Measurements from ENCODE around the gene PDK3.

Gene PDK3

DNA sequence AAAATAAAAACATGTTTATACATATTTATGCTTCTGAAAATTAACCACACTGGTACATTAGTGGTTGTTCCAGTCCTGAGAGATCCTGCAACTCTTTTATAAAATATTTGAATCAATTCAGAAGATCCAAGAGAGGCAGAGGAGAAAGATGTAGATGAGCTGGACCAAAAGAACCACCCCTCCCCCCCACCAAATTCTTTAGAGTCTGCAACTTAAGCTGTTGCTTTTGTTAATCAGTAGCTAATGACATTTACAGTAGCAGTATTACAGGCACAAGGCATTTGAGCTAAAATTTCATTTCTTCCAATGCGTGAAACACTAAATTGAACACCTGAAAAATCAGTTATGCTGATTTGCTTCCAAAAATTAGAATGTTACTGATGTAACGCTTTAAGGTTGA, 61.5 kb downstream of the PDK3 start:
- no peaks in the 10 kb centered on the region for H3K27me3 ChIP-seq (replicated peaks)
- DNase-seq: no peak
- no peaks in the 10 kb centered on the region for H3K36me3 ChIP-seq (replicated peaks)
- H3K27ac ChIP-seq: no peak overlapping the region
- in situ Hi-C loops (cut with HindIII; ENCODE audit: low pct_ligation_motif_present, low sequenced_read_pairs): no loop called here
- no peak overlapping the region for H3K4me3 ChIP-seq (ENCODE audit: low read depth, low read length)
- TF ChIP-seq CTCF (IDR thresholded peaks at IDR 0.05; ENCODE audit: low read depth, low read length, missing control alignments): no peak

DNA sequence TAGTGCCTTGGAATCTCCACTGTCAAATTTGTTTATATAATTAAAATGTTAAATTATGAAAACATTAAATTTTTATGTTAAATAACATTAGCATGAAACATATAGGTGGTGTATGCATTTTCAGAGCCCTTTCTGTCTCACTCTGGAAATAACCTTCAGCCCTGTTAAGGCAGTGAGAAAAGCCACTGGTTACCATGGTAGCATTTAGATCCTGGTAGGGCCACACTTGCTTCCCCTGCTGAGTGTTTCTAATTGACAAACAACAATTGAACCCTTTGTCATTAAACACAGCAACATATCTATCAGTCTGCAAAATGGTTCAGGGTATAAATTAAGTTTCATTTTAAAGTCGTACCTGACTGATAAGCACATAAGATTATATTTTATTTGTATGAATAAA, 63.5 kb downstream of the PDK3 start:
- TF ChIP-seq CTCF (IDR thresholded peaks at IDR 0.05; ENCODE audit: low read depth, low read length, missing control alignments): no peak

DNA sequence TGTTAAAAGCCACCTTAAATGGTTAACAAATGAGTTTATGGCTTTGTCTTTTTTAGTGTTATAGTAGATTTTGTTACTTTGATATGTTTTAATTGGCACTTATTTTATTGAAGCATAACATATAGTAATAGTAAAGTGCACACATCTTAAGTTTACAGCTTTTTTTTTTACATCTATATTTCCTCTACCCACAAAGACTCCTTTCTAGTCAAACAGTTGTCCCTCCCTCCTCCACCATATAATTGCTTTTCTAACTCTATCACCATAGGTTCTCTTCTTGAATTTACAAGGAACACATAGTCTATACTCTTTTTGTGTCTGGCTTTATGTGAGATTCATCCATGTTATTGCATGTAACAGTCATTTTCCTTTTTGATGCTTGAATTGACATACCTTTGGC, 71.5 kb downstream of the PDK3 start:
- in situ Hi-C loops (cut with HindIII; ENCODE audit: low pct_ligation_motif_present, low sequenced_read_pairs): no loop called here
- TF ChIP-seq CTCF (IDR thresholded peaks at IDR 0.05; ENCODE audit: low read depth, low read length, missing control alignments): no peak
- no peak for DNase-seq
- no peak overlapping the region for H3K27ac ChIP-seq
- no peak overlapping the region for H3K4me3 ChIP-seq (ENCODE audit: low read depth, low read length)
- no peaks in the 10 kb centered on the region for H3K27me3 ChIP-seq (replicated peaks)
- no peaks in the 10 kb centered on the region for H3K36me3 ChIP-seq (replicated peaks)

More for the DNA sequence above, 63.5 kb downstream of the PDK3 start:
- no peak for DNase-seq
- Histone ChIP-seq H3K4me3 (ENCODE audit: low read depth, low read length) (no peak overlapping the region), H3K27me3 (replicated peaks) (no peaks in the 10 kb centered on the region), H3K27ac (no peak overlapping the region), H3K36me3 (replicated peaks) (no peaks in the 10 kb centered on the region)
- in situ Hi-C loops (cut with HindIII; ENCODE audit: low pct_ligation_motif_present, low sequenced_read_pairs): no loop called here

DNA sequence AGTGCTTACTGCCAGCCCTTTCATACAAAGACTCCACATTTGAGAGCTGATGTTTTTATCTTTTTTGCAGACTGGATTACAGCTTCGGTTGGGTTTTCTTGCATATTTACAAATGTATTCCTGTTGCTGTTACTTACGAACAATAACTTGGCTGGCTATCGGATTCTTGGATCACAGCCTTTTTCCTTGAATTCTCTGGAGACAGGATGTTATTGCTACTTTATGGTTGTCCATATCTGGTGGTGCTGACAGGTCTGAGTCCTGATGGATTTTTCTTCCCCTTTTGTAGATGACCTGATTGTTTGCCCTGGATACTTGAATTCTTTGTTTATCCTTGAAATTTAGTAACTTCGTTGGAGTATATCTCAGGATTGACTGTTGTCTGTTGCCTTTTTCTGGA, 77.7 kb downstream of the PDK3 start:
- TF ChIP-seq CTCF (IDR thresholded peaks at IDR 0.05; ENCODE audit: low read depth, low read length, missing control alignments): no peak
- in situ Hi-C loops (cut with HindIII; ENCODE audit: low pct_ligation_motif_present, low sequenced_read_pairs): no loop called here
- no peak for DNase-seq

GRCh38 chrX:24547961-24548360, 82.9 kb downstream of the PDK3 start:
- Histone ChIP-seq H3K27me3 (replicated peaks) (no peaks in the 10 kb centered on the region), H3K36me3 (replicated peaks) (no peaks in the 10 kb centered on the region), H3K27ac (no peak overlapping the region), H3K4me3 (ENCODE audit: low read depth, low read length) (no peak overlapping the region)
- TF ChIP-seq CTCF (IDR thresholded peaks at IDR 0.05; ENCODE audit: low read depth, low read length, missing control alignments): no peak
- no peak for DNase-seq
- in situ Hi-C loops (cut with HindIII; ENCODE audit: low pct_ligation_motif_present, low sequenced_read_pairs): no loop called here

More for the DNA sequence above, 77.7 kb downstream of the PDK3 start:
- no peaks in the 10 kb centered on the region for H3K27me3 ChIP-seq (replicated peaks)
- no peaks in the 10 kb centered on the region for H3K36me3 ChIP-seq (replicated peaks)
- no peak overlapping the region for H3K27ac ChIP-seq
- H3K4me3 ChIP-seq (ENCODE audit: low read depth, low read length): no peak overlapping the region

DNA sequence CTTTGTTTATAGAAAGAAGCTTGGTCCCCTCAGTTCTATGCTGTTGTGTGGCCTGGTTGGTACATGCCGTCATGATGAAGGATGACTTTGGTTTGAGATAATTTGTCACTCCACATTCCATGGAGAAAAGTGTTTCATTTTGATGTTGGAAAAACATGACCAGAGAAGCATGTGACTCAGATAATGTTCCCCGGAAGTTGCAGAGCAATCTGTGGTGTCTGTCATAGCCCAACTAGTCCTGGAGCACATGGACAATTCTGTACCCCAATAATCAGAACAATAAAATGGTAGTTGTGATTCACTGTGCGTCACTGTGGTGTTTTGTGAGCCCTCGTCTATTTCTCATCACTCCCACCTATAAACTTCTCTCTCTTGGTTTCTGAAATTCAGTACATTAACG, 85.1 kb downstream of the PDK3 start:
- Histone ChIP-seq H3K4me3 (ENCODE audit: low read depth, low read length) (no peak overlapping the region), H3K36me3 (replicated peaks) (no peaks in the 10 kb centered on the region), H3K27me3 (replicated peaks) (no peaks in the 10 kb centered on the region), H3K27ac (no peak overlapping the region)
- DNase-seq: no peak
- in situ Hi-C loops (cut with HindIII; ENCODE audit: low pct_ligation_motif_present, low sequenced_read_pairs): no loop called here
- no peak for TF ChIP-seq CTCF (IDR thresholded peaks at IDR 0.05; ENCODE audit: low read depth, low read length, missing control alignments)

Data from brain microvascular endothelial cell (primary cell).